ENCODE results near the gene VKORC1. TPM values are rescaled to one million over a fixed set of nuclear protein-coding genes. Genes with fewer than 3 reads are reported as not detected.

The VKORC1 gene
- total RNA-seq, 1 donor from 2014 or later = 72.7 TPM

- Histone ChIP-seq H3K9me3 (no peaks in the 10 kb centered on the region), H3K4me3 (no peak overlapping the region), H3K27me3 (no peaks in the 10 kb centered on the region), H3K27ac (no peak overlapping the region), H3K36me3 (peaks cover 59% of the 10 kb centered on the region), H3K4me1 (peaks cover 9% of the 10 kb centered on the region)
- intact Hi-C loops (cut with DNase I) = no loop called here
- ATAC-seq (no peak), DNase-seq (no peak)
- no peak for TF ChIP-seq CTCF (IDR thresholded peaks at IDR 0.05)
These were observed 16.8 kb downstream of the VKORC1 start for GRCh38 chr16:31077592-31078396.

GRCh38 chr16:31077024-31077423 lies 17.6 kb downstream of the VKORC1 start:
- no peak for DNase-seq
- TF ChIP-seq CTCF (IDR thresholded peaks at IDR 0.05) = no peak
- intact Hi-C loops (cut with DNase I) = no loop called here
- no peak for ATAC-seq
- Histone ChIP-seq H3K4me3 (no peak overlapping the region), H3K27ac (no peak overlapping the region), H3K9me3 (no peaks in the 10 kb centered on the region), H3K27me3 (no peaks in the 10 kb centered on the region), H3K36me3 (peaks cover 52% of the 10 kb centered on the region), H3K4me1 (peaks cover 15% of the 10 kb centered on the region)

- DNase-seq (no peak), ATAC-seq (no peak)
- no peak overlapping the region for H3K27ac ChIP-seq
- H3K4me1 ChIP-seq = peaks cover 22% of the 10 kb centered on the region
- no peak for TF ChIP-seq CTCF (IDR thresholded peaks at IDR 0.05)
- H3K9me3 ChIP-seq = no peaks in the 10 kb centered on the region
- H3K27me3 ChIP-seq = no peaks in the 10 kb centered on the region
- H3K4me3 ChIP-seq = no peak overlapping the region
- peaks cover 51% of the 10 kb centered on the region for H3K36me3 ChIP-seq
- intact Hi-C loops (cut with DNase I) = no loop called here
These were observed 18.3 kb downstream of the VKORC1 start for GRCh38 chr16:31076319-31076718.

GRCh38 chr16:31074814-31075183 lies 19.8 kb downstream of the VKORC1 start:
- peaks cover 36% of the 10 kb centered on the region for H3K36me3 ChIP-seq
- peaks cover 22% of the 10 kb centered on the region for H3K4me1 ChIP-seq
- no peak for DNase-seq
- no peak for TF ChIP-seq CTCF (IDR thresholded peaks at IDR 0.05)
- peak overlapping the region; percentile 87 for H3K4me3 ChIP-seq
- H3K27me3 ChIP-seq = no peaks in the 10 kb centered on the region
- no peaks in the 10 kb centered on the region for H3K9me3 ChIP-seq
- H3K27ac ChIP-seq = peak overlapping the region; percentile 93
- ATAC-seq = no peak
- intact Hi-C loops (cut with DNase I) = no loop called here

DNA sequence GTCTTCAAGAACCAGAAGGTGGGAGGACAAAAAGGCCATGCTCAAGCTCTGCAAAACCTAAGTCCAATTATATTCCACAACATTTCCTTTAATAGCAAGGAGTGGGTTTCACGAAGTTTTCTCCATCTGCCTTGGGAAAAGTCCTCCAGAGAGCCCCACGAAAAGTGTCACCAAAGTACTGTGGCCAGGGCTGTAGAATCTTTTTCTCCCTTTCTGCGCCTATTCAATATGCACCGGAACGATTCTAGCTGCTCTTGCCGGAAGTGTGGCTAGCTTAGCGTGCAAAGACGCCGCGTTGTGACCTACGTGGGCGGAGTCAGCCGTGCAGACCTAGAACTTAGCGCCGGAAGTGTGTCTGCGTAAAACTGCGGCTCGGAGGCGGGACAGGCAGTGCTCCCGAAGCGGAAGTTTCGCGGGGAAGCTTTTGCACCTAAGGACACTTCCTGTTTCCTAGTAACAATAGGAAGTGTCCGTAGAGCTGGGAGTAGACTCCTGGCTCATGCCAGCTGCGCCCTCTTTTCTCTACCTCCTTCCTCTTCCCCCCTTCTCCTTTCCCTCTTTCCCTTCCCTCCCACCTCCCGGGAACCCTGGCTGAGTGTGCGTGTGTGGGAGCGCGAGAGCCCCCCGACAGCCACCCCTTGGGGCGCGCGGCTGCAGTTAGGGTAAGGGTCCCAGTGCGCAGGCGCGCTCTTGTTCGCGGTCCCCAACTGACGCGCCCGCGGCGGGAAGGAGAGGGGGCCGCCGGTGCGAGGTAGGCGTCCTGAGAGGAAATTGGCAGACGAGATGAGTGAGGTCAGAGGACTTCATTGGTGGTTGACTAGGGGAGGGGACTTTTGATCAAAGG lies 20.4 kb downstream of the VKORC1 start, which contains the start of the genes ZNF646 and ZNF668:
Gene ZNF646, plus strand, starts transcription at position 453 of the 844 bp plus-strand sequence. CDS start 1,903 bp downstream, outside the sequence.
Gene ZNF668, minus strand, starts transcription at position 271 of the 844 bp plus-strand sequence. CDS start 9,781 bp downstream, outside the sequence.
- Histone ChIP-seq H3K4me3 (peak within 1 kb of the TSS; percentile 87), H3K27me3 (no peaks in the 10 kb centered on the region), H3K4me1 (peaks cover 22% of the 10 kb centered on the region), H3K9me3 (no peaks in the 10 kb centered on the region), H3K27ac (peak within 1 kb of the TSS; percentile 93), H3K36me3 (peaks cover 30% of the 10 kb centered on the region)
- TF ChIP-seq CTCF (IDR thresholded peaks at IDR 0.05) = no peak
- intact Hi-C loops (cut with DNase I) = no loop called here
- peak; percentile 99 for DNase-seq
- peak; percentile 94 for ATAC-seq
